H1 (cell line): ENCODE data around the gene DDX60. TPM values are rescaled to one million over a fixed set of nuclear protein-coding genes. Genes with fewer than 3 reads are reported as not detected.

Source experiments
- CTCF ChIA-PET: fragments of 300-600 bp; sonication (Branson Sonifier 250); formaldehyde crosslinking; loops from one replicate; lab custom pipeline; 2021; ENCODE audit not compliant: partially characterized antibody; lab: Charles Lee
- POLR2A ChIA-PET: fragments of 300-600 bp; sonication (Branson Sonifier 250); formaldehyde crosslinking; loops from one replicate; lab custom pipeline; 2021; ENCODE audit warnings: inconsistent platforms; ENCODE audit not compliant: partially characterized antibody; lab: Charles Lee
- DNase-seq, 2 experiments: peaks; one replicate each; pipeline versions ENCODE4 v3.0.0 to v3.0.0-alpha.2; 2010 to 2022; ENCODE audit warnings: low spot score in 2 of 2, low read depth in 1 of 2, mixed read lengths in 1 of 2
- FAIRE-seq: peaks from 2 replicates; lab custom pipeline; 2011; peaks lifted over from hg19 to GRCh38; lab: Jason Lieb, UNC
- H2AFZ ChIP-seq: 2 replicates; pipeline ENCODE4 v1.8.1; 2012; ENCODE audit warnings: low read length, inconsistent platforms
- H2AK5ac ChIP-seq: 2 replicates; pipeline ENCODE4 v1.6.1; 2013; ENCODE audit warnings: low read depth, low read length
- H2BK120ac ChIP-seq: replicated peaks from 2 replicates; pipeline ENCODE3; 2013; ENCODE audit warnings: low read depth, low read length, inconsistent platforms
- H2BK12ac ChIP-seq: 2 replicates; pipeline ENCODE4 v1.6.1; 2013; ENCODE audit warnings: low read depth, low read length
- H2BK15ac ChIP-seq: 2 replicates; pipeline ENCODE4 v1.6.1; 2013; ENCODE audit warnings: low read length
- H2BK20ac ChIP-seq: 2 replicates; pipeline ENCODE4 v1.6.1; 2013; ENCODE audit warnings: low read length
- H2BK5ac ChIP-seq: 2 replicates; pipeline ENCODE4 v1.6.1; 2013; ENCODE audit warnings: low read depth, low read length
- H3K14ac ChIP-seq: 2 replicates; pipeline ENCODE4 v1.6.1; 2013; ENCODE audit warnings: inconsistent platforms; ENCODE audit not compliant: insufficient read length
- H3K18ac ChIP-seq: 2 replicates; pipeline ENCODE4 v1.6.1; 2013; ENCODE audit warnings: low read length; ENCODE audit errors: extremely low read depth
- H3K23ac ChIP-seq: 2 replicates; pipeline ENCODE4 v1.6.1; 2013; ENCODE audit warnings: inconsistent platforms; ENCODE audit not compliant: insufficient read length
- H3K23me2 ChIP-seq: 2 replicates; pipeline ENCODE4 v1.6.1; 2013; ENCODE audit warnings: low read depth, low read length
- H3K27ac ChIP-seq: 2 replicates; pipeline ENCODE4 v1.6.1; 2011; ENCODE audit warnings: low read depth, low read length, inconsistent platforms
- H3K27me3 ChIP-seq, 4 experiments: replicated peaks in 1 of 4; 1 replicate in 1 of 4; 2 replicates in 3 of 4; pipeline versions ENCODE4 v1.6.1 to v1.8.1; 2011 to 2013; ENCODE audit warnings: low read length in 3 of 4, mild to moderate bottlenecking in 3 of 4, inconsistent platforms in 2 of 4, mixed read lengths in 2 of 4, moderate library complexity in 1 of 4; ENCODE audit not compliant: control insufficient read depth in 3 of 4, insufficient read depth in 3 of 4; ENCODE audit errors: extremely low read depth in 1 of 4
- H3K36me3 ChIP-seq, 4 experiments: 2 replicates each; pipeline versions ENCODE4 v1.6.1 to v1.8.1; 2011 to 2013; ENCODE audit warnings: mild to moderate bottlenecking in 4 of 4, low read length in 3 of 4, moderate library complexity in 2 of 4, control low read depth in 1 of 4, inconsistent platforms in 1 of 4; ENCODE audit not compliant: insufficient read depth in 4 of 4, control insufficient read depth in 2 of 4
- H3K4ac ChIP-seq: replicated peaks from 2 replicates; pipeline ENCODE3; 2013; ENCODE audit warnings: low read length, low read depth, mixed read lengths, inconsistent platforms; ENCODE audit not compliant: insufficient read length
- H3K4me1 ChIP-seq, 4 experiments: replicated peaks in 1 of 4; 1 replicate in 1 of 4; 2 replicates in 3 of 4; pipeline versions ENCODE4 v1.6.1 to v1.8.1; 2011 to 2013; ENCODE audit warnings: low read length in 3 of 4, inconsistent platforms in 2 of 4, mixed read lengths in 1 of 4; ENCODE audit not compliant: insufficient read depth in 4 of 4, control insufficient read depth in 3 of 4
- H3K4me2 ChIP-seq, 2 experiments: 2 replicates each; pipeline versions ENCODE4 v1.6.1 to v1.8.1; 2011 to 2013; ENCODE audit warnings: low read depth in 2 of 2, low read length in 2 of 2, control low read depth in 1 of 2, inconsistent platforms in 1 of 2, mild to moderate bottlenecking in 1 of 2; ENCODE audit not compliant: insufficient read depth in 1 of 2
- H3K4me3 ChIP-seq, 4 experiments: fragments of 200-600, 300-600 bp in 1 of 4; sonication (generic), shearing (Covaris generic), sonication (Bioruptor Twin) in 1 of 4; 2 replicates each; pipeline versions ENCODE4 v1.5.1 to v1.8.1; 2011 to 2016; ENCODE audit warnings: low read length in 4 of 4, low read depth in 3 of 4, control low read depth in 2 of 4, inconsistent platforms in 2 of 4, mild to moderate bottlenecking in 2 of 4, mixed read lengths in 1 of 4, moderate library complexity in 1 of 4; ENCODE audit not compliant: insufficient read depth in 2 of 4; ENCODE audit errors: extremely low read depth in 1 of 4
- H3K56ac ChIP-seq: replicated peaks from 2 replicates; pipeline ENCODE3; 2013; ENCODE audit warnings: low read depth, mild to moderate bottlenecking, mixed read lengths, low read length, inconsistent platforms; ENCODE audit not compliant: insufficient read length
- H3K79me1 ChIP-seq: 2 replicates; pipeline ENCODE4 v1.6.1; 2013; ENCODE audit warnings: low read depth, low read length, control low read depth
- H3K79me2 ChIP-seq, 2 experiments: 2 replicates each; pipeline versions ENCODE4 v1.6.1 to v1.8.1; 2012 to 2013; ENCODE audit warnings: low read length in 2 of 2, mild to moderate bottlenecking in 2 of 2, inconsistent platforms in 1 of 2; ENCODE audit not compliant: insufficient read depth in 2 of 2, control insufficient read depth in 1 of 2
- H3K9ac ChIP-seq, 4 experiments: replicated peaks in 1 of 4; 1 replicate in 1 of 4; 2 replicates in 3 of 4; pipeline versions ENCODE4 v1.6.1 to v1.8.1; 2011 to 2013; ENCODE audit warnings: low read depth in 3 of 4, low read length in 3 of 4, control low read depth in 2 of 4, mild to moderate bottlenecking in 2 of 4, moderate library complexity in 2 of 4, inconsistent platforms in 1 of 4; ENCODE audit errors: extremely low read depth in 1 of 4
- H3K9me3 ChIP-seq, 2 experiments: 2 replicates each; pipeline versions ENCODE4 v1.6.1 to v1.8.1; 2012 to 2013; ENCODE audit warnings: mild to moderate bottlenecking in 2 of 2, moderate library complexity in 2 of 2, control low read depth in 1 of 2, inconsistent platforms in 1 of 2, low read depth in 1 of 2, low read length in 1 of 2, mixed read lengths in 1 of 2; ENCODE audit not compliant: insufficient read depth in 2 of 2
- H4K20me1 ChIP-seq, 2 experiments: replicated peaks in 1 of 2; 2 replicates each; pipeline versions ENCODE3 to v1.8.1; 2011 to 2013; ENCODE audit warnings: inconsistent platforms in 2 of 2, low read length in 2 of 2, mild to moderate bottlenecking in 1 of 2; ENCODE audit not compliant: insufficient read depth in 2 of 2, control insufficient read depth in 1 of 2
- H4K5ac ChIP-seq: 2 replicates; pipeline ENCODE4 v1.6.1; 2013; ENCODE audit warnings: low read length, low read depth, mixed read lengths, inconsistent platforms; ENCODE audit not compliant: insufficient read length
- H4K8ac ChIP-seq: 2 replicates; pipeline ENCODE4 v1.8.0; 2013; ENCODE audit warnings: mild to moderate bottlenecking, moderate library complexity, low read length, inconsistent platforms; ENCODE audit not compliant: insufficient read depth; ENCODE audit errors: extremely low read depth
- H4K91ac ChIP-seq: replicated peaks from 2 replicates; pipeline ENCODE3; 2013; ENCODE audit warnings: low read length, mixed read lengths, inconsistent platforms; ENCODE audit not compliant: insufficient read length
- BACH1 ChIP-seq: IDR thresholded peaks from 2 replicates; pipeline ENCODE4 v1.6.1; 2012; ENCODE audit warnings: low read length, improper control_type of control experiment
- CBX8 ChIP-seq: fragments of 300-800, 300-1000 bp; sonication (generic); IDR thresholded peaks from 2 replicates; pipeline ENCODE4 v1.7.1; 2016; ENCODE audit warnings: low read depth, low read length, borderline replicate concordance
- CHD2 ChIP-seq: IDR thresholded peaks from 2 replicates; pipeline ENCODE4 v1.6.1; 2012; ENCODE audit warnings: low read length, improper control_type of control experiment
- FOSL1 ChIP-seq: IDR thresholded peaks from 2 replicates; pipeline ENCODE4 v1.6.1; 2011; ENCODE audit warnings: mild to moderate bottlenecking, low read depth, low read length, moderate library complexity; ENCODE audit not compliant: insufficient read depth
- GTF2F1 ChIP-seq: IDR thresholded peaks from 2 replicates; pipeline ENCODE4 v1.6.1; 2012; ENCODE audit warnings: low read depth, low read length, improper control_type of control experiment, borderline replicate concordance
- PHF8 ChIP-seq: fragments of 200-600 bp; sonication (generic); conservative IDR thresholded peaks from 2 replicates; pipeline ENCODE4 v1.7.1; 2012; ENCODE audit warnings: low read depth, mild to moderate bottlenecking, inconsistent platforms, low read length, moderate library complexity
- POLR2AphosphoS5 ChIP-seq: IDR thresholded peaks from 2 replicates; pipeline ENCODE4 v1.6.1; 2011; ENCODE audit warnings: low read depth, low read length
- RXRA ChIP-seq: IDR thresholded peaks from 2 replicates; pipeline ENCODE4 v1.6.1; 2011; ENCODE audit warnings: low read depth, mild to moderate bottlenecking, low read length, moderate library complexity; ENCODE audit not compliant: insufficient read depth
- SIRT6 ChIP-seq: IDR thresholded peaks from one replicate; pipeline ENCODE4 v1.7.1; 2012; ENCODE audit warnings: low read length, inconsistent platforms
- SP2 ChIP-seq: IDR thresholded peaks from 2 replicates; pipeline ENCODE4 v1.6.1; 2012; ENCODE audit warnings: mild to moderate bottlenecking, low read length, inconsistent platforms
- SRF ChIP-seq: IDR thresholded peaks from 2 replicates; pipeline ENCODE4 v1.6.1; 2011; ENCODE audit warnings: mild to moderate bottlenecking, low read depth, low read length, moderate library complexity
- SUZ12 ChIP-seq: fragments of 200-600 bp; sonication (generic); IDR thresholded peaks from 2 replicates; pipeline ENCODE4 v1.6.1; 2012; ENCODE audit warnings: mild to moderate bottlenecking, inconsistent platforms, low read length, moderate library complexity, mixed read lengths
- TCF12 ChIP-seq: IDR thresholded peaks from 2 replicates; pipeline ENCODE4 v1.6.1; 2011; ENCODE audit warnings: low read depth, mild to moderate bottlenecking, low read length
- YY1 ChIP-seq: IDR thresholded peaks from 2 replicates; pipeline ENCODE4 v1.6.1; 2011; ENCODE audit warnings: low read depth, mild to moderate bottlenecking, low read length
- WGBS, 2 experiments: shearing (Covaris generic) in 1 of 2; methylation state at CpG; one replicate each; pipeline versions ENCODE4 v1.1.6 to v1.1.7; 2013 to 2015; ENCODE audit warnings: low lambda C conversion rate in 2 of 2, mixed read lengths in 2 of 2, inconsistent platforms in 1 of 2, low coverage in 1 of 2, missing lambda C conversion rate in 1 of 2; ENCODE audit not compliant: insufficient replicate concordance in 2 of 2, insufficient coverage in 1 of 2, insufficient read length in 1 of 2; ENCODE audit errors: extremely low coverage in 1 of 2, missing lambda C conversion rate in 1 of 2; 5-methylcytosine and 5-hydroxymethylcytosine counted together
- polyA plus RNA-seq, 7 experiments: library from polyadenylated mRNA; depleted of rRNA in 3 of 7; stranded (reverse) in 5 of 7; unstranded in 2 of 7; fragments of >200 nt in 5 of 7; fragments of 200-250 nt in 2 of 7; gene quantifications; 1 replicate in 5 of 7; 2 replicates in 1 of 7; 4 replicates in 1 of 7; pipeline versions ENCODE4 v1.2.1 to v1.2.3, GENCODE V29; 2011 to 2013; ENCODE audit warnings: missing spikeins in 2 of 7, mixed read lengths in 2 of 7
- total RNA-seq: library from RNA; stranded (reverse); fragmentation: NEBNext Ultra II Directional; extraction: Animal tissue kit (Norgen Biotek cat#: 25700); gene quantifications from 2 replicates; pipeline ENCODE4 v1.2.1, GENCODE V29; 2021

Gene DDX60
- total and polyA plus RNA-seq, 2 of the 8 experiments (the other 6 are each of a cell fraction or from before 2014, with no cell fraction given): 1.00 to 1.6 TPM

DNA sequence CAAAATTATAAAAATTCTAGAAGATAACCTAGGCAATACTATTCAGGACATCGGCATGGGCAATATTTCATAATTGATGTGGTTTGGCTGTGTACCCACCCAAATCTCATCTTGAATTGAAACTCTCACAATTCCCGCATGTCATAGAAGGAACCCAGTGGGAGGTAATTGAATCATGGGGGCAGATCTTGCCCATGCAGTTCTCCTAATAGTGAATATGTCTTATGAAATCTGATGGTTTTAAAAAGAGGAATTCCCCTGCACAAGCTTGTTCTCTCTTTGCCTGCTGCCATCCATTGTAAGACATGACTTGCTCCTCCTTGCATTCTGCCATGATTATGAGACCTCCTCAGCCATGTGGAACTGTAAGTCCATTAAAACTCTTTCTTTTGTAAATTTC, 77.7 kb downstream of the DDX60 start:
- peaks cover 0 to 1% (median 0%) of the 10 kb centered on the region in 4 experiments; a peak in 1 of 7 replicates for H3K27me3 ChIP-seq
- H4K8ac ChIP-seq: no peak overlapping the region
- H2BK5ac ChIP-seq: no peak overlapping the region
- no peak overlapping the region for H3K4me2 ChIP-seq
- no peaks in the 10 kb centered on the region; the same call in 1 of the 2 replicates for H3K23me2 ChIP-seq
- ChIA-PET POLR2A (no interaction called here), CTCF (no interaction called here)
- no peaks in the 10 kb centered on the region for H3K79me2 ChIP-seq
- TF ChIP-seq YY1: no peak
- no peak for TF ChIP-seq SP2
- TF ChIP-seq FOSL1: no peak
- TF ChIP-seq SRF: no peak
- TF ChIP-seq SUZ12: no peak
- no peak for TF ChIP-seq TCF12
- TF ChIP-seq POLR2AphosphoS5: no peak
- no peak for TF ChIP-seq PHF8
- no peak for TF ChIP-seq BACH1
- TF ChIP-seq CHD2: no peak
- no peak for TF ChIP-seq RXRA
- TF ChIP-seq SIRT6: no peak
- TF ChIP-seq CBX8: no peak
- TF ChIP-seq GTF2F1: no peak
- no peak overlapping the region for H3K56ac ChIP-seq
- H3K18ac ChIP-seq: no peak overlapping the region
- H2BK12ac ChIP-seq: no peak overlapping the region
- no peak overlapping the region for H2AFZ ChIP-seq
- WGBS, 2 experiments: 94% methylated on average over 2 of the region's 2 CpGs; no CpG with 5 or more reads in 1 of the 2 experiments
- H4K20me1 ChIP-seq: no peaks in the 10 kb centered on the region
- H3K27ac ChIP-seq: no peak overlapping the region
- no peak overlapping the region for H3K23ac ChIP-seq
- H3K4me3 ChIP-seq: no peak overlapping the region
- no peak overlapping the region for H3K9ac ChIP-seq
- no peak overlapping the region for H4K91ac ChIP-seq
- H2BK20ac ChIP-seq: no peak overlapping the region
- DNase-seq (no peak), FAIRE-seq (no peak)
- peaks cover 18% of the 10 kb centered on the region in 2 experiments for H3K9me3 ChIP-seq
- H2BK120ac ChIP-seq: no peak overlapping the region
- no peak overlapping the region for H3K4ac ChIP-seq
- no peak overlapping the region for H4K5ac ChIP-seq
- no peak overlapping the region for H3K14ac ChIP-seq
- H2AK5ac ChIP-seq: no peak overlapping the region
- H3K4me1 ChIP-seq: no peaks in the 10 kb centered on the region
- no peaks in the 10 kb centered on the region for H3K36me3 ChIP-seq
- no peak overlapping the region for H2BK15ac ChIP-seq
- H3K79me1 ChIP-seq: no peaks in the 10 kb centered on the region
